HS-27A (cell line): ENCODE results near the gene MB21D2.
A peak's percentile ranks its signal among the peaks of the same experiment; 100 is the strongest.
"Not testable (repeated sequence)": the region's sequence is repeated elsewhere in the genome, so short reads cannot be mapped to it uniquely, and the experiment has no call there.

ENCODE experiments used
- DNase-seq: peaks from one replicate; pipeline ENCODE4 v3.0.0-alpha.2; 2012; ENCODE audit warnings: low read depth, missing footprints

The MB21D2 gene

GRCh38 chr3:192802957-192803899, 114.4 kb downstream of the MB21D2 start:
- no peak for DNase-seq

GRCh38 chr3:192801985-192802384, 115.7 kb downstream of the MB21D2 start:
- no peak for DNase-seq

GRCh38 chr3:192799721-192800120, 117.9 kb downstream of the MB21D2 start:
- no peak for DNase-seq

- DNase-seq = peak; percentile 40
Observed at GRCh38 chr3:192795021-192795420, 122.6 kb downstream of the MB21D2 start.

- no peak for DNase-seq
Observed at GRCh38 chr3:192794216-192794615, 123.4 kb downstream of the MB21D2 start.

- not testable (repeated sequence) for DNase-seq
Observed at GRCh38 chr3:192788816-192789515, 128.7 kb downstream of the MB21D2 start.

- no peak for DNase-seq
Observed at GRCh38 chr3:192778508-192778907, 139.1 kb downstream of the MB21D2 start.

GRCh38 chr3:192774341-192774740, 143.3 kb downstream of the MB21D2 start:
- DNase-seq = not testable (repeated sequence)

- peak; percentile 4 for DNase-seq
Observed at GRCh38 chr3:192772240-192772894, 145.3 kb downstream of the MB21D2 start.

GRCh38 chr3:192758654-192759053, 159.0 kb downstream of the MB21D2 start:
- no peak for DNase-seq

- no peak for DNase-seq
Observed at GRCh38 chr3:192751148-192751547, 166.5 kb downstream of the MB21D2 start.

- no peak for DNase-seq
Observed at GRCh38 chr3:192750201-192750600, 167.5 kb downstream of the MB21D2 start.

- DNase-seq = no peak
Observed at GRCh38 chr3:192747746-192748145, 169.9 kb downstream of the MB21D2 start.

- no peak for DNase-seq
Observed at GRCh38 chr3:192747145-192747544, 170.5 kb downstream of the MB21D2 start.
